Measurements from ENCODE around the gene LRRC36.
"Not testable (repeated sequence)": the region's sequence is repeated elsewhere in the genome, so short reads cannot be mapped to it uniquely, and the experiment has no call there.

Gene LRRC36

GRCh38 chr16:67350324-67350723 is 23.7 kb downstream of the LRRC36 start:
- no peak for DNase-seq

GRCh38 chr16:67352463-67352862 is 25.8 kb downstream of the LRRC36 start:
- DNase-seq, result not testable (repeated sequence)

GRCh38 chr16:67356396-67356795 is 29.8 kb downstream of the LRRC36 start:
- no peak for DNase-seq

DNA sequence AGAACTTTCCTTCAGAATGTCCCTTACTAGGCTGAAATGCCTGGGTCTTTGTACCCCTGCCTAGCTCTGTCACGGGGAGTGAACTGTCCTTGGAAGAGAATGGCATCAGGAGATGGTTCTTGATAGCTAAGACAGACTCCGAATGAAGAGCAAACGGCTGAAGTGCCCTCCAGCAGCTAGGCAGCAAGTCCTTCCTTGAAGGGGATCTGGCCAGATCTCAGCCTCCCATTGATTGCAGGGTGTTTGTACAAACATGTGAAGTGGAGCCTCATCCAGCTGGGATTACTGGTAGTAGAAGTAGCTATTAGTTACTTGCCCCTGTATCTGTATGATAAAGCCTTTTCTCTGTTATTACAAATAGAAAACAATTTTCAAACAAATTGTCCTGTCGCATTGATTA is 30.9 kb downstream of the LRRC36 start:
- DNase-seq, result no peak

DNA sequence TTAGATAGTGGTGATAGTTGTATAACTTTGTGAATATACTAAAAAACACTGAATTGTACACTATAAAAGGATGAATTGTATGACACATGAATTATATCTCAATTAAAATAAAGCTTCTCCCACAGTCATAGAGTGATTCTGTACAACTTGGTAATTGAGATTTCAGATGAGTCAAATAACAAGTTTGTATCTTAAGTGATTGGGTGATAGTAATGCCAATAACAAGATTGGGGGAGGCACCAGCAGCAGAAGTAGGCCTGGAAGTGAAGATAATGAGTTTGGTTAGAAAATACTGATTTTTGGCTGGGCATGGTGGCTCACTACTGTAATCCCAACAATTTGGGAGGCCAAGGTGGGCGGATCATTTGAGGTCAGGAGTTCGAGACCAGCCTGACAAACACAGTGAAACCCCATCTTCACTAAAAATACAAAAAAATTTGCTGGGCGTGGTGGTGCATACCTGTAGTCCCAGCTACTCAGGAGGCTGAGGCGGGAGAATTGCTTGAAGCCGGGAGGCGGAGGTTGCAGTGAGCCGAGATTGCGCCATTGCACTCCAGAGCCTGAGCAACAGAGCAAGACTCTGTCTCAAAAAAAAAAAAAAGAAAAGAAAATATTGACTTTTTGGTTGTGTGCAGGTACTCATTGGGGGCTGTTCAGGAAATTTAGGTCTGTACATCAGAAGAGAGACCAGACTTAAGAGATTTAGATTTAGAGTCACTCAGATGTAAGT is 33.1 kb downstream of the LRRC36 start:
- DNase-seq, result not testable (repeated sequence)

GRCh38 chr16:67361038-67361437 is 34.4 kb downstream of the LRRC36 start:
- DNase-seq, result no peak

GRCh38 chr16:67364600-67365235 is 38.1 kb downstream of the LRRC36 start:
- DNase-seq, result no peak

DNA sequence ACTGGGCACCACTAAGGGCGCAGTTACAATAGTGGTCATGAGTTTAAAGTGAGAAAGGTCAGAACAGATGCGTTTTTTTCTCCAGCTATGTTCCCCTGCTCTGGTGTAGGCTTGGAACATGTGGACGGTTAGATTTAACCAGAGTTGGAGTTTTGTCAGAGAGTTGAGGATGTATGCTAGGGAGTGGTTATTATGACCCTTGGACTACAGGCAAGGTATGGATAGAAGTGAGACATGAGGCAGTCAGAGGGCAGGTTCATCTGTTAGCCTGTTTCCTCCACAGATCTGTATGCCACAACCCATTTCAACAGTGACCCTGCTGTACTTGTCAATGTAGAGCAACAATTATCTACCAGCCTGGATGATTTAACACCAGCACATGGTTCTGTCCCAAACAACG is 44.0 kb downstream of the LRRC36 start:
- DNase-seq, result no peak

- DNase-seq, result no peak
These were observed 46.0 kb downstream of the LRRC36 start for GRCh38 chr16:67372664-67373063.

GRCh38 chr16:67376012-67376411 is 49.4 kb downstream of the LRRC36 start:
- not testable (repeated sequence) for DNase-seq

DNA sequence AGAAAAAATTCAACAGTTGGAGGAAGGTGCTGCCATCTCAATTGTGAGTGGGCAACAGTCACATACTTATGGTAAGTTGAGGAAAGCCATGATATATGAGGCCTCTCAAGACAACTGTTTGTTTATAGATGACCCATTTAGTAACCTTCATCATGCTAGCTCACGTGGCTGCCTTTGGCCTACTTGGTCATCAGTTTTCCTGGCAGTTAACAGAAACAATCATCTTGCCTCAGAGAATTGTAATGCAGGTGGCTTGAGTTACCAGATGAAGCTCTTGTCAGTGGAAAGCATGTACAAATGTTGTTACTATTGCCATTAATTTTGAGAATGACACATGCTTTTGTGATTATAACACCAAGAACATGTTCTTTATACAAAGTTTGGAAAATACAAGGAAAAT is 52.0 kb downstream of the LRRC36 start:
- DNase-seq, result no peak

GRCh38 chr16:67383284-67383683 is 56.7 kb downstream of the LRRC36 start:
- DNase-seq, result no peak

DNA sequence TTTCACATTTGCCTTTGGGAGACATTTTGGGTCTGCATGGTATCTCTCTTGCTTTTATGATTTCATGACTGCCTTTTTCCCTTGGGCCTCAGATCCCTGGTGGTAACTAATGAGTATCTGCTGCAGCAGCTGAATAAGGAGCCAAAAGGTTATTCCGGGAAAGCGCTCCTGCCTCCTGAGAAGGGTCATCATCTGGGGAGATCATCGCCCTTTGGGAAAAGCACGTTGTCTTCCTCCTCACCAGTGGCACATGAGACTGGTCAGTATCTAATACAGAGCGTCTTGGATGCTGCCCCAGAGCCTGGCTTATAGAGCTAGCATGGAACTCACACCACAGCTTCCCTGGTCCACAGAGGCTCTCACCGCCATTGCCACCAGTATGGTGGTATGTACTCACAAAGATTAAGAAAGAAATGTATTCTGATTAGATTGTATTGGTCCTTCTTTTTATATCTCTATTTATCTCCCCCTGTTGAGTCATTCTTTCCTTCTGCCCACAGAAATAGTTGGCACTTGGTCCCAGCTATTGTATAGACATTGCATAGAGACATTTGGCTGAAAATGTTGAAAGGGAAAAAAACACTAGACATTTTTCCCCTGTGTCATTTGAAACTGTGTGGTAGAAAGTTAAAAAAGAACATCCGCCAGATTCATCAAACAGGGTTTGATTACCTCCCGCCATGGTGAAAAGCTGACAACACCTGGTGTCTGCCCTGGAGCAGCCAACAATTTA is 58.3 kb downstream of the LRRC36 start:
- no peak for DNase-seq

DNA sequence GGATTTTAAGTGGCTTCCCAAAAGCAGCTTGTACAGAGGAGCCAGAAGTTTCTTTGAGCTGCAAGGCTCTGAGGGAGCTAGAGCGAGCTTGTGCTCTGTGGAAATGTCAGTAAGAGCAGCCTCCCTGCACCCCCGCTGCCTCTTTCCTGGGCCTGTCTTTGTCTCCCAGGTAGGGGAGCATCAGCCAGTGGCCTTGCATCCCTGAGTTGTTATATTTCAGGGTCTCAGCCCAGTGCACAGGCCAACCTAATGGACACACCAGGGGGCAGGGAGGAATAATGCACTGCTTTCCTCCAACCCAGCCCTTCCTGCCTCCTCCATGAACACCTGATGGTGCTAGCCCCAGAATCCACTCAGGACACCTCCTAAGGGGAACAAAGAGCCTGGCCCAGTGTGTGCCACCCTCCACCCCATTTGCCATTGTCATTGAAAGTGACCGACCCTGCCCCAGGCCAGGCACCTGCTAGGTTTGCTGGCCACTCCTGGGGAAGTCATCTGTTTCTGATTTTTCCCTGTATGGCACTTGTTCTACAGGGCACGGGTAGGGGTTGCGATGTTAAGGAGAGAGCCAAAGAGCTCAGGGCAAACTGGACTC is 60.3 kb downstream of the LRRC36 start:
- no peak for DNase-seq

DNA sequence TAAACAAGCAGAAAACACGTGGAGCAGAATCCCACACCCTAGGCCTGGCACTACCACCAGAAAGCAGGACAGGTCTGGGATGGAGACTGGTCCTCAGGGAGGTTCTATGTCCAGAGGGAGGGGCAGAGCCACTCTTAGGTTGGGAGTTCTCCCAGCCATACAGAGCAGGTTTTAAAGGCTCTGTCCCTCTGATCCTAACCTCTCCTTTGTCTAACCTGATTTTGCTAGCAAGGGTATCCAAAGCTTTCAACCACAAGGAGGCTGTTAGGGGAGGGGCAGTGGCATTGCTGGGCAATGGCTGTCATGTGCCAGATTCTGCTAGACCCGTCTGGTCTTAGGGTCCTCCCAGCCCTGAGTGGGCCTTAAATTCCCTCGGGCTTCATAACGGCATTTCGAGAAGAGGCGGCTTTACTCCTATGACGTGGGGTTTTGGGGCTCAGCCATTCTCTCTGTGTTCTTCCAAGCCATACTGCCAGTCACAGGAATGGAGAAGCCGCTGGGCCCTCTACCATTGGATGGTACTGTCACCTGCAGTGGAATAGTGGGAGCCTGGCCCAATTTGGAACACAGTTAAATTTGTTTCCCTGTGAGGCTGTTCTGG is 61.0 kb downstream of the LRRC36 start:
- no peak for DNase-seq

GRCh38 chr16:67388191-67388590 is 61.6 kb downstream of the LRRC36 start:
- no peak for DNase-seq

- DNase-seq, result no peak
These were observed 62.0 kb downstream of the LRRC36 start for GRCh38 chr16:67388591-67388990.

DNA sequence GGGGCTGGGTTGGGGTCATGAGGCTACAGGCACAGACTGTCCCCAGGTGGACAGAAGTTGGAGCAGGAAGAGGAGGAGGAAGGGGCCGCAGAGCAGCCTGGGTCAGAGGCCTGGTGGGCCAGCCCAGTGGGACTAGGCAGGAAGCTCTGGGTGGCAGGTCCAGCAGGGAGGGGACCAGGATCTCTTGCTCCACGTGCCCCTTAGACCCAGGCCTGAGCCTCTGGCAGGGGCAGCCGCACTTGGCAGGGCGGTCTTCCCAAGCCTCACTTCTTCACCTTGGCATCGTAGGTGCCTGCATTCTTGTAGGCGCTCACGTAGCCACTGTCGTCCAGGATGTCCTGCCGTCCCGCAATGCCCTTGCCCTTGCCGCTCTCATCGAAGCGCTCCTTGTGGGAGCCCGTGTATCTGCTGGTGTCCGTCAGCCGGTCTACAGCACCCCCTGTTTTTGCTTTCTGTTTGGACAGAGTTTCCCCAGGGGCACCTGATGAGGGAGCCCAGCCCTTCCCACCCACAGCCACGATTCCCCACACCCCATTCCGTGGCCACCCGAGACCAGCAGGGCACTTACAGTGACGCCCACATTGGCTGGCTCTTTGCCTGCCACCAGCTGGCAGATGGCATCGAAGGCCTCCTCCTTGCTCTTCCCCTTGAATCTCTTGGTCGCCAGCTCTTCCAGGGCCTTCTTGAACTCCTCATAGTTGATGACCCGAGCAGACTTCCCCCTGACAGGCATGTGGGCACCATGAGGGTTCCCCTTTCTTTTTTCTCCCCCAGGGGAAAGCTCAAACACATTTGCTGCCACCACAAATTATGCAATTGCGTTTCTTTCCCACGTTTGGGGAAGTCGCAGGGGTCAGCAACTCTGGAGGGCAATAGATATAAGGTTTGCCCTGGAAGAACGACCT is 63.5 kb downstream of the LRRC36 start:
- no peak for DNase-seq

DNA sequence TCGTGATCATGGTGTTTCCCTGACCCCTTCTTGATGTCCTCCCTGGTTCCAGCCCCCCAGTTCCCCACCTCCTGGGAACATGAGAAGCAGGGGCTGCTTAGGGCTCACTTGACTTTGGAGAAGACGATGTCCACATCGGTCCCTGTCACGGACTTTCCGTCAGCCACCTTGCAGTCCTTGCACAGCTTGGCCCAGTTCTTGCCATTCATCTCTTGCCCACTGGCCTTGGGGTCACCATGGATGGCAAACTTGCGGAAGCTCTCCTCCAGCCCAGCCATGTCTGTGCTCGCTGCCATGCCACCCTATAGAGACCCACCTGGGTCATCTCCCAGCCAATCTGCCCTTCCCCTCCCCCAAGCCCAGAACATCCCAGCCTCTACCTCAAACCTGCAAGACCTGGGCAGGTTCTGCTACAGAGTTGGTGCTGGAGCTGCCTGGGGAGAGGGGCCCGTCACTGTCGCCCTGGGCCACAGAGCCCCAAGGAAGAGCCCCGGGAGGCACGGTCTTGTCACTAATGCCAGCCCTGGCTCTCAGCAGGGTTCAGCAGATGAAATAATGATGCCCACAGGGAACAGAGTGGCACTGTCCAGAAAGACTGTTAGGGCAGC is 64.3 kb downstream of the LRRC36 start:
- no peak for DNase-seq

- no peak for DNase-seq
These were observed 65.0 kb downstream of the LRRC36 start for GRCh38 chr16:67391424-67392300.
